ENCODE data around the gene ASCL2. TPM values are rescaled to one million over a fixed set of nuclear protein-coding genes. Genes with fewer than 3 reads are reported as not detected.

The ASCL2 gene
- total and polyA plus RNA-seq, 2 of the 4 experiments (the other 2 are of a cell fraction), result not detected

DNA sequence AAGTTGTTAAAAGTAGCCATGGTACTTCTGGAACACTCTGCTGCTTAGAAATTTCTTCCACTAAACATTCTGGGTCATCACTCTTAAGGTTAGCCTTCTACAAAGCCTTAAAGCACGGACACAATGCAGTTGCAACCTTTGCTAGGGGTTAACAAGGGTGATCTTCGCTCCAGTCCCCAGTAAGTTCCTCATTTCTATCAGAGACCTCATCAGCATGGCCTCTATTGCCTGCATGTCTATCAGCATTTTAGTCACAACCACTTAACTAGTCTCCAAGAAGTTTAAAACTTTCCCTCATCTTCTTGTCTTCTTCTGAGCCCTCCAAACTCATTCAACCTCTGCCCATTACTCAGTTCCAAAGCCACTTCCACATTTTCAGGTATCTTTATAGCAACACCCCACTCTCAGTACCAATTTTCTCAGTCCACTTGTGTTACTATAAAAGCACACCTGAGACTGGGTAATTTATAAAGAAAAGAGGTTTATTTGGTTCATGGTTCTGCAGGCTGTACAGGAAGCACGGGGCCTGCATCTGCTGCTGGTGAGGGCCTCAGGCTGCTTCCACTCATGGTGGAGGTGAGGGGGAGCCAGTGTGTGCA lies 50.1 kb downstream of the ASCL2 start:
- no peak overlapping the region for H3K18ac ChIP-seq (ENCODE audit: low read depth, low read length)
- no peak overlapping the region for H2BK5ac ChIP-seq (ENCODE audit: low read depth, low read length, poor library complexity, severe bottlenecking)
- no peak overlapping the region for H3K27ac ChIP-seq (ENCODE audit: insufficient read depth, low read length)
- ATAC-seq (ENCODE audit: low read depth) (no peak), DNase-seq (no peak)
- no peak overlapping the region for H3K4me2 ChIP-seq (ENCODE audit: low read depth, low read length)
- H3K9me3 ChIP-seq (ENCODE audit: control insufficient read depth, insufficient read depth, low read length), result no peaks in the 10 kb centered on the region
- H2AK9ac ChIP-seq (replicated peaks; ENCODE audit: low read depth, low read length, poor library complexity), result no peak overlapping the region
- intact Hi-C loops (cut with micrococcal nuclease) (no loop called here), dilution Hi-C loops (cut with HindIII; ENCODE audit: low sequenced_read_pairs, unreplicated experiment) (no loop called here), in situ Hi-C loops (cut with MboI; ENCODE audit: low sequenced_read_pairs) (no loop called here)
- H3K9ac ChIP-seq (ENCODE audit: low read depth, low read length), result no peak overlapping the region
- H3K36me3 ChIP-seq (ENCODE audit: control insufficient read depth, insufficient read depth, low read length), result no peaks in the 10 kb centered on the region
- no peak overlapping the region for H2BK120ac ChIP-seq (ENCODE audit: low read depth, low read length)
- H2BK20ac ChIP-seq (ENCODE audit: low read depth, low read length), result no peak overlapping the region
- no peak overlapping the region for H2BK15ac ChIP-seq (ENCODE audit: low read depth, low read length)
- H3K14ac ChIP-seq (replicated peaks; ENCODE audit: low read depth, low read length), result no peak overlapping the region
- no peak overlapping the region for H4K5ac ChIP-seq (ENCODE audit: low read depth, low read length)
- H3K79me1 ChIP-seq (ENCODE audit: low read depth in 1 of 2, low read length in 2 of 2), result no peaks in the 10 kb centered on the region
- H2AFZ ChIP-seq (replicated peaks; ENCODE audit: low read length, poor library complexity), result no peak overlapping the region
- H3K4me3 ChIP-seq (ENCODE audit: insufficient read depth, low read depth, low read length), result no peak overlapping the region
- CTCF ChIA-PET, result no interaction called here
- H4K20me1 ChIP-seq (ENCODE audit: insufficient read depth, low read length), result no peaks in the 10 kb centered on the region; the same call in 1 of the 2 replicates
- H3K4me1 ChIP-seq (ENCODE audit: control insufficient read depth, insufficient read depth, low read length), result no peaks in the 10 kb centered on the region
- H4K8ac ChIP-seq (ENCODE audit: low read depth in 2 of 2, low read length in 2 of 2), result no peak overlapping the region
- H3K9me1 ChIP-seq (ENCODE audit: insufficient read depth, low read length), result no peaks in the 10 kb centered on the region
- TF ChIP-seq CHD1 (IDR thresholded peaks at IDR 0.05; ENCODE audit: low read depth, low read length), result no peak
- no peak for TF ChIP-seq FOS (IDR thresholded peaks at IDR 0.05; ENCODE audit: low read depth, low read length)
- TF ChIP-seq BHLHE40 (IDR thresholded peaks at IDR 0.05; ENCODE audit: low read depth, low read length), result no peak
- TF ChIP-seq MAZ (IDR thresholded peaks at IDR 0.05; ENCODE audit: borderline replicate concordance, low read depth, low read length), result no peak
- no peak for TF ChIP-seq SMC3 (IDR thresholded peaks at IDR 0.05; ENCODE audit: low read depth, low read length)
- TF ChIP-seq RAD21 (IDR thresholded peaks at IDR 0.05; ENCODE audit: low read length), result no peak
- TF ChIP-seq POLR2A (IDR thresholded peaks at IDR 0.05; ENCODE audit: low read depth, low read length), result no peak
- TF ChIP-seq MAFK (IDR thresholded peaks at IDR 0.05; ENCODE audit: low read depth, low read length), result no peak
- TF ChIP-seq MXI1 (IDR thresholded peaks at IDR 0.05; ENCODE audit: borderline replicate concordance, low read depth, low read length), result no peak
- TF ChIP-seq RCOR1 (IDR thresholded peaks at IDR 0.05; ENCODE audit: insufficient replicate concordance, low read length), result no peak
- no peak for TF ChIP-seq RFX5 (IDR thresholded peaks at IDR 0.05; ENCODE audit: low read depth, low read length)
- TF ChIP-seq, protein P1, sequence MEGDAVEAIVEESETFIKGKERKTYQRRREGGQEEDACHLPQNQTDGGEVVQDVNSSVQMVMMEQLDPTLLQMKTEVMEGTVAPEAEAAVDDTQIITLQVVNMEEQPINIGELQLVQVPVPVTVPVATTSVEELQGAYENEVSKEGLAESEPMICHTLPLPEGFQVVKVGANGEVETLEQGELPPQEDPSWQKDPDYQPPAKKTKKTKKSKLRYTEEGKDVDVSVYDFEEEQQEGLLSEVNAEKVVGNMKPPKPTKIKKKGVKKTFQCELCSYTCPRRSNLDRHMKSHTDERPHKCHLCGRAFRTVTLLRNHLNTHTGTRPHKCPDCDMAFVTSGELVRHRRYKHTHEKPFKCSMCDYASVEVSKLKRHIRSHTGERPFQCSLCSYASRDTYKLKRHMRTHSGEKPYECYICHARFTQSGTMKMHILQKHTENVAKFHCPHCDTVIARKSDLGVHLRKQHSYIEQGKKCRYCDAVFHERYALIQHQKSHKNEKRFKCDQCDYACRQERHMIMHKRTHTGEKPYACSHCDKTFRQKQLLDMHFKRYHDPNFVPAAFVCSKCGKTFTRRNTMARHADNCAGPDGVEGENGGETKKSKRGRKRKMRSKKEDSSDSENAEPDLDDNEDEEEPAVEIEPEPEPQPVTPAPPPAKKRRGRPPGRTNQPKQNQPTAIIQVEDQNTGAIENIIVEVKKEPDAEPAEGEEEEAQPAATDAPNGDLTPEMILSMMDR (conservative IDR thresholded peaks at IDR 0.05; ENCODE audit: low read depth, low read length), result no peak
- TF ChIP-seq, protein P2, sequence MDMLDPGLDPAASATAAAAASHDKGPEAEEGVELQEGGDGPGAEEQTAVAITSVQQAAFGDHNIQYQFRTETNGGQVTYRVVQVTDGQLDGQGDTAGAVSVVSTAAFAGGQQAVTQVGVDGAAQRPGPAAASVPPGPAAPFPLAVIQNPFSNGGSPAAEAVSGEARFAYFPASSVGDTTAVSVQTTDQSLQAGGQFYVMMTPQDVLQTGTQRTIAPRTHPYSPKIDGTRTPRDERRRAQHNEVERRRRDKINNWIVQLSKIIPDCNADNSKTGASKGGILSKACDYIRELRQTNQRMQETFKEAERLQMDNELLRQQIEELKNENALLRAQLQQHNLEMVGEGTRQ (IDR thresholded peaks at IDR 0.05; ENCODE audit: low read depth, low read length), result no peak
- TF ChIP-seq, protein P3, sequence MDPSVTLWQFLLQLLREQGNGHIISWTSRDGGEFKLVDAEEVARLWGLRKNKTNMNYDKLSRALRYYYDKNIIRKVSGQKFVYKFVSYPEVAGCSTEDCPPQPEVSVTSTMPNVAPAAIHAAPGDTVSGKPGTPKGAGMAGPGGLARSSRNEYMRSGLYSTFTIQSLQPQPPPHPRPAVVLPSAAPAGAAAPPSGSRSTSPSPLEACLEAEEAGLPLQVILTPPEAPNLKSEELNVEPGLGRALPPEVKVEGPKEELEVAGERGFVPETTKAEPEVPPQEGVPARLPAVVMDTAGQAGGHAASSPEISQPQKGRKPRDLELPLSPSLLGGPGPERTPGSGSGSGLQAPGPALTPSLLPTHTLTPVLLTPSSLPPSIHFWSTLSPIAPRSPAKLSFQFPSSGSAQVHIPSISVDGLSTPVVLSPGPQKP (IDR thresholded peaks at IDR 0.05; ENCODE audit: borderline replicate concordance, low read depth, low read length), result no peak
- no peak for TF ChIP-seq NFE2L2 (IDR thresholded peaks at IDR 0.05; ENCODE audit: low read depth, low read length)
- H3K4ac ChIP-seq (ENCODE audit: low read depth, low read length), result no peak overlapping the region
- 0% methylated on average over 3 of the region's 3 CpGs; no CpG with 5 or more reads in 1 of the 2 experiments for WGBS, 2 experiments (ENCODE audit: extremely low coverage in 2 of 2, insufficient read length in 1 of 2)
- no peak overlapping the region for H2AK5ac ChIP-seq (ENCODE audit: low read depth, low read length)
- POLR2A ChIA-PET (ENCODE audit: unreplicated experiment), result no interaction called here
- peaks cover 33% of the 10 kb centered on the region for H3K27me3 ChIP-seq (ENCODE audit: control insufficient read depth, insufficient read depth, low read length)
- BruUV-seq (replicated peaks), result no TSS peak
- no peak overlapping the region for H3K56ac ChIP-seq (ENCODE audit: extremely low read depth, insufficient read depth, low read length)
- H4K91ac ChIP-seq (ENCODE audit: insufficient read depth, low read depth, low read length), result no peak overlapping the region
- H3K23ac ChIP-seq (ENCODE audit: low read depth, low read length), result no peak overlapping the region

Measured in IMR-90 (cell line).